ENCODE measurements around the gene WDR93.
A peak's percentile ranks its signal among the peaks of the same experiment; 100 is the strongest.

The WDR93 gene

GRCh38 chr15:89693091-89693490 lies 2.5 kb downstream of the WDR93 start:
- DNase-seq, result no peak

- no peak for DNase-seq
Measured at GRCh38 chr15:89693696-89694095, 3.1 kb downstream of the WDR93 start.

GRCh38 chr15:89695198-89695597 lies 4.6 kb downstream of the WDR93 start:
- no peak for DNase-seq

- DNase-seq, result no peak
Measured at GRCh38 chr15:89704411-89704810, 13.8 kb downstream of the WDR93 start.

- DNase-seq, result no peak
Measured at GRCh38 chr15:89707577-89707976, 17.0 kb downstream of the WDR93 start.

- no peak for DNase-seq
Measured at GRCh38 chr15:89714775-89715174, 24.2 kb downstream of the WDR93 start.

GRCh38 chr15:89723031-89723430 lies 32.4 kb downstream of the WDR93 start:
- DNase-seq, result no peak

- no peak for DNase-seq
Measured at GRCh38 chr15:89724621-89725020, 34.0 kb downstream of the WDR93 start.

- DNase-seq, result no peak
Measured at GRCh38 chr15:89725064-89725463, 34.5 kb downstream of the WDR93 start.

- no peak for DNase-seq
Measured at GRCh38 chr15:89728254-89728653, 37.6 kb downstream of the WDR93 start.

- no peak for DNase-seq
Measured at GRCh38 chr15:89731275-89731674, 40.7 kb downstream of the WDR93 start.

- no peak for DNase-seq
Measured at GRCh38 chr15:89732451-89733172, 42.0 kb downstream of the WDR93 start.

GRCh38 chr15:89735773-89736172 lies 45.2 kb downstream of the WDR93 start:
- DNase-seq, result no peak

- peak; percentile 44 for DNase-seq
Measured at GRCh38 chr15:89740137-89740536, 49.5 kb downstream of the WDR93 start.

GRCh38 chr15:89743011-89743410 lies 52.4 kb downstream of the WDR93 start:
- no peak for DNase-seq

- DNase-seq, result no peak
Measured at GRCh38 chr15:89743594-89743993, 53.0 kb downstream of the WDR93 start.

- DNase-seq, result no peak
Measured at GRCh38 chr15:89745131-89745530, 54.5 kb downstream of the WDR93 start.

GRCh38 chr15:89745768-89746167 lies 55.2 kb downstream of the WDR93 start:
- no peak for DNase-seq

- DNase-seq, result no peak
Measured at GRCh38 chr15:89746386-89746780, 55.8 kb downstream of the WDR93 start.

GRCh38 chr15:89747708-89748682 lies 57.4 kb downstream of the WDR93 start:
- DNase-seq, result no peak

GRCh38 chr15:89749054-89749453 lies 58.4 kb downstream of the WDR93 start:
- no peak for DNase-seq

GRCh38 chr15:89749526-89749925 lies 58.9 kb downstream of the WDR93 start:
- no peak for DNase-seq

GRCh38 chr15:89749951-89750559 lies 59.4 kb downstream of the WDR93 start:
- no peak for DNase-seq

All from 8988T (cell line).